Right lobe of liver (tissue), 4 donors: ENCODE results near the gene PTGFRN.

Experiments
- CTCF ChIP-seq, 4 donors: fragments of 200-600 bp in 3 of 4; fragments of 450-650 bp in 1 of 4; IDR thresholded peaks; one replicate each; pipeline versions ENCODE4 v1.5.1 to v1.8.0; 2016 to 2022; ENCODE audit warnings: antibody characterized with exemption in 4 of 4, mild to moderate bottlenecking in 2 of 4
- POLR2A ChIP-seq: fragments of 450-650 bp; IDR thresholded peaks from one replicate; pipeline ENCODE4 v1.6.1; 2017; ENCODE audit warnings: antibody characterized with exemption, mild to moderate bottlenecking
- donor health status: DM: no; HTN: no; CAD: no.
- donor health status: DM: no; HTN: no; CAD: no.
- donor health status: DM: no; HTN: yes; CAD: no.

- no peak for TF ChIP-seq CTCF (IDR thresholded peaks at IDR 0.05)
- no peak for TF ChIP-seq POLR2A
Observed at GRCh38 chr1:116993286-116993685, 83.6 kb downstream of the PTGFRN start.
